Muscle layer of colon (tissue), 2 donors: ENCODE measurements around the gene SORCS1.

ENCODE experiments used
- H3K27ac ChIP-seq: one replicate; pipeline ENCODE4 v1.7.0; 2013; ENCODE audit warnings: low read depth, mild to moderate bottlenecking, low read length, moderate library complexity
- H3K27me3 ChIP-seq, 2 donors: one replicate each; pipeline ENCODE4 v1.7.0; 2013; ENCODE audit warnings: low read length in 2 of 2, mild to moderate bottlenecking in 2 of 2; ENCODE audit not compliant: insufficient read depth in 2 of 2, control insufficient read depth in 1 of 2
- H3K36me3 ChIP-seq: one replicate; pipeline ENCODE4 v1.7.0; 2013; ENCODE audit warnings: mild to moderate bottlenecking, low read length; ENCODE audit not compliant: insufficient read depth
- H3K4me1 ChIP-seq: one replicate; pipeline ENCODE4 v1.7.0; 2013; ENCODE audit warnings: mild to moderate bottlenecking, low read length; ENCODE audit not compliant: insufficient read depth
- H3K4me3 ChIP-seq, 2 donors: one replicate each; pipeline ENCODE4 v1.7.0; 2013; ENCODE audit warnings: low read length in 2 of 2, low read depth in 1 of 2, mild to moderate bottlenecking in 1 of 2, moderate library complexity in 1 of 2
- H3K9ac ChIP-seq: one replicate; pipeline ENCODE4 v1.7.0; 2013; ENCODE audit warnings: low read length
- H3K9me3 ChIP-seq: one replicate; pipeline ENCODE4 v1.7.0; 2013; ENCODE audit warnings: mild to moderate bottlenecking, low read length
- donor health status: abdominal sarcoma.
- donor health status: Adenocarcinoma of cecum.

SORCS1 gene

GRCh38 chr10:106819490-106819889 is 345.0 kb downstream of the SORCS1 start:
- Histone ChIP-seq H3K27ac (no peak overlapping the region), H3K9ac (no peak overlapping the region), H3K9me3 (no peaks in the 10 kb centered on the region), H3K4me3 (no peak overlapping the region), H3K4me1 (no peaks in the 10 kb centered on the region), H3K36me3 (no peaks in the 10 kb centered on the region), H3K27me3 (no peaks in the 10 kb centered on the region)

GRCh38 chr10:106816318-106817085 is 348.0 kb downstream of the SORCS1 start:
- Histone ChIP-seq H3K9ac (no peak overlapping the region), H3K9me3 (no peaks in the 10 kb centered on the region), H3K36me3 (no peaks in the 10 kb centered on the region), H3K27me3 (no peaks in the 10 kb centered on the region), H3K4me3 (no peak overlapping the region), H3K27ac (no peak overlapping the region), H3K4me1 (no peaks in the 10 kb centered on the region)

GRCh38 chr10:106815427-106816043 is 349.0 kb downstream of the SORCS1 start:
- no peak overlapping the region for H3K27ac ChIP-seq
- H3K9ac ChIP-seq = no peak overlapping the region
- H3K36me3 ChIP-seq = no peaks in the 10 kb centered on the region
- H3K4me3 ChIP-seq = no peak overlapping the region
- no peaks in the 10 kb centered on the region for H3K27me3 ChIP-seq
- no peaks in the 10 kb centered on the region for H3K9me3 ChIP-seq
- H3K4me1 ChIP-seq = no peaks in the 10 kb centered on the region

- no peaks in the 10 kb centered on the region for H3K27me3 ChIP-seq
These were observed 359.4 kb downstream of the SORCS1 start for GRCh38 chr10:106804992-106805582.

GRCh38 chr10:106802949-106803348 is 361.6 kb downstream of the SORCS1 start:
- H3K36me3 ChIP-seq = no peaks in the 10 kb centered on the region
- H3K27ac ChIP-seq = no peak overlapping the region
- no peak overlapping the region for H3K4me3 ChIP-seq
- H3K9me3 ChIP-seq = no peaks in the 10 kb centered on the region
- H3K9ac ChIP-seq = no peak overlapping the region
- peaks cover 8% of the 10 kb centered on the region for H3K4me1 ChIP-seq
- H3K27me3 ChIP-seq = no peaks in the 10 kb centered on the region

More at GRCh38 chr10:106804992-106805582, 359.4 kb downstream of the SORCS1 start:
- no peaks in the 10 kb centered on the region for H3K36me3 ChIP-seq
- H3K4me1 ChIP-seq = peaks cover 8% of the 10 kb centered on the region
- H3K9me3 ChIP-seq = no peaks in the 10 kb centered on the region
- no peak overlapping the region for H3K27ac ChIP-seq
- H3K9ac ChIP-seq = no peak overlapping the region
- no peak overlapping the region for H3K4me3 ChIP-seq

DNA sequence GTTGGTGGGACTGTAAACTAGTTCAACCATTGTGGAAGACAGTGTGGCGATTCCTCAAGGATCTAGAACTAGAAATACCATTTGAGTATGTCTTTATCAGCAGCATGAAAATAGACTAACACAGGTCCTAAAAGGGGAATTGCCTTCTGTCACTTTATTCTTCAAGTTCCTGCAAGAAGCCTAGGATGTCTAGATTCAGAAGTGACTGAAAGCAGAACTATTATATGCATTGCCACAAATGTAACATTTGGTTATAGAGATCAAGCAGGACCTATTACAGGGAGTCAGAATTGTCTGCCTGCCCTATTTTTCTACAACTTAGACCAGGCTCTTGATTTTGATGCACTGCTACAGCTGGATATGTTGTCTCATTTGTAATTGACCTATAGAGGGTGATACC is 364.7 kb downstream of the SORCS1 start:
- no peaks in the 10 kb centered on the region for H3K36me3 ChIP-seq
- no peak overlapping the region for H3K9ac ChIP-seq
- H3K9me3 ChIP-seq = no peaks in the 10 kb centered on the region
- H3K27me3 ChIP-seq = no peaks in the 10 kb centered on the region
- no peak overlapping the region for H3K4me3 ChIP-seq
- no peaks in the 10 kb centered on the region for H3K4me1 ChIP-seq
- no peak overlapping the region for H3K27ac ChIP-seq

DNA sequence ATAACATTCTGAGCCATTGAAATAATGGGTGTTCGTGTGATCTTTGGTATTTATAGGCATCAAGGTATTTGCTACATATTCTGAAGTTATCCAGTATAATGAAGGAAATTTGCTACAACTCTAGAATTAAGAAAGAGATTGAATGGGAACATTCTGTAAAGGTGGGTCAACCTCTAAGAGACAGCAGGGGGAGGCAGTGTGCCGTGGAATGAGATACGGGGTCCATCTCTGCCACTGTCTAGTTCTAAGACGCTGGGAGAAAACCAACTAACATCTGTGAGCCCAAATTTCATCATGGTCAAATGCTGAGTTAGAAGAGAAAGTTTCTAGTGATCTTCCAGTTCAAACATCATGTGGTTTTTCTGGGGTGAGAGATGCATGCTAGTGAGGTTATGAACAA is 368.9 kb downstream of the SORCS1 start:
- no peak overlapping the region for H3K27ac ChIP-seq
- H3K9me3 ChIP-seq = no peaks in the 10 kb centered on the region
- no peaks in the 10 kb centered on the region for H3K4me1 ChIP-seq
- H3K9ac ChIP-seq = no peak overlapping the region
- H3K36me3 ChIP-seq = no peaks in the 10 kb centered on the region
- H3K4me3 ChIP-seq = no peak overlapping the region
- no peaks in the 10 kb centered on the region for H3K27me3 ChIP-seq

GRCh38 chr10:106793617-106794016 is 370.9 kb downstream of the SORCS1 start:
- no peak overlapping the region for H3K27ac ChIP-seq
- no peaks in the 10 kb centered on the region for H3K4me1 ChIP-seq
- no peak overlapping the region for H3K4me3 ChIP-seq
- H3K27me3 ChIP-seq = no peaks in the 10 kb centered on the region
- no peaks in the 10 kb centered on the region for H3K36me3 ChIP-seq
- H3K9me3 ChIP-seq = no peaks in the 10 kb centered on the region
- no peak overlapping the region for H3K9ac ChIP-seq

DNA sequence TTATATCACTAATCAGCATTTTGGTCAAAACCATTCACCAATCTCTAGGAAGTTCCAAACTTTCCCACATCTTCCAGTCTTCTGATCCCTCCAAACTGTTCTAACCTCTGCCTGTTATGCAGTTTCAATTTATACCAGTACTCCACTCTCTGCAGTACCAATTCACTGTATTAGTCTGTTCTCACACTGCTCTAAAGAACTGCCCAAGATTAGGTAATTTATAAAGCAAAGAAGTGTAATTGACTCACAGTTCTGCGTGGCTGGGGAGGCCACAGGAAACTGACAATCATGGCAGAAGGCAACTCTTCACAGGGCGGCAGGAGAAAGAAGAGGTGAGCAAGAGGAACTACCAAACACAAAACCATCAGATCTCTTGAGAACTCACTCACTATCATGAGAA is 374.9 kb downstream of the SORCS1 start:
- H3K4me3 ChIP-seq = no peak overlapping the region
- no peaks in the 10 kb centered on the region for H3K4me1 ChIP-seq
- H3K36me3 ChIP-seq = no peaks in the 10 kb centered on the region
- no peak overlapping the region for H3K9ac ChIP-seq
- H3K9me3 ChIP-seq = no peaks in the 10 kb centered on the region
- H3K27me3 ChIP-seq = no peaks in the 10 kb centered on the region
- no peak overlapping the region for H3K27ac ChIP-seq

- Histone ChIP-seq H3K9me3 (no peaks in the 10 kb centered on the region), H3K27me3 (no peaks in the 10 kb centered on the region), H3K27ac (no peak overlapping the region), H3K36me3 (no peaks in the 10 kb centered on the region), H3K4me3 (no peak overlapping the region), H3K4me1 (no peaks in the 10 kb centered on the region), H3K9ac (no peak overlapping the region)
These were observed 375.5 kb downstream of the SORCS1 start for GRCh38 chr10:106788982-106789381.

DNA sequence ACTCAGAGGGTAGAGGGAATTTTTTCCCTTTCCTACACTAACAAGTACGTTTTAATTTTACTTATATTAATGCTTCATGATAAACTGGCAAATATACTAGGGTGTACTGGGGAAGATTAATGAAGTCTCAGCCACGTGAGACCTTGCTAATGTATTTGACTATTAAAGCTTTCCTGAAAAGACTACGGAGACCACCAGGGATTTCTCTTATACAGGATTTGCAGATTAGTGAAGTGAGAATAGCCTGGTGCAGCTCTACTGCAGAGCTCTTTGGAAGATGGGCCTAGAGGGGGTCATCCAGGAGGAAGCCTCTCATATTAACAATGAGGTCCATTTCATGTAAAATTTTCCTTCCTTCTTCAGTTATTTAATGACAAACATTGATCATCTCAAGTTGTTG is 379.0 kb downstream of the SORCS1 start:
- H3K4me1 ChIP-seq = no peaks in the 10 kb centered on the region
- H3K9me3 ChIP-seq = no peaks in the 10 kb centered on the region
- H3K9ac ChIP-seq = no peak overlapping the region
- no peaks in the 10 kb centered on the region for H3K36me3 ChIP-seq
- no peak overlapping the region for H3K4me3 ChIP-seq
- no peak overlapping the region for H3K27ac ChIP-seq
- no peaks in the 10 kb centered on the region for H3K27me3 ChIP-seq
